Prostate gland (tissue), 2 donors: ENCODE measurements around the gene DIP2B.

ENCODE experiments used
- CTCF ChIP-seq, 4 experiments: fragments of 200-600 bp in 2 of 4; fragments of 450-650 bp in 2 of 4; sonication (generic) in 2 of 4; IDR thresholded peaks; 1 replicate in 3 of 4; 2 replicates in 1 of 4; pipeline ENCODE4 v1.5.1; 2016 to 2019; ENCODE audit warnings: antibody characterized with exemption in 4 of 4, mild to moderate bottlenecking in 2 of 4, moderate library complexity in 2 of 4
- POLR2AphosphoS5 ChIP-seq: sonication (generic); formaldehyde crosslinking; IDR thresholded peaks from one replicate; pipeline ENCODE4 v1.6.1; 2017; ENCODE audit warnings: antibody characterized with exemption

GRCh38 chr12:50524621-50525020 lies 19.8 kb downstream of the DIP2B start:
- TF ChIP-seq POLR2AphosphoS5, result no peak
- TF ChIP-seq CTCF (IDR thresholded peaks at IDR 0.05), result no peak
